Epidermal melanocyte (primary cell): ENCODE results near the gene EYS.
"Not testable (repeated sequence)": the region's sequence is repeated elsewhere in the genome, so short reads cannot be mapped to it uniquely, and the experiment has no call there.

ENCODE experiments used
- DNase-seq: peaks from one replicate; pipeline ENCODE4 v3.0.0; 2011; ENCODE audit warnings: low spot score; ENCODE audit not compliant: insufficient read length

EYS gene

GRCh38 chr6:65637289-65638046, 69.6 kb downstream of the EYS start:
- no peak for DNase-seq

- no peak for DNase-seq
Observed at GRCh38 chr6:65633501-65633900, 73.5 kb downstream of the EYS start.

- DNase-seq: no peak
Observed at GRCh38 chr6:65631711-65632110, 75.3 kb downstream of the EYS start.

- not testable (repeated sequence) for DNase-seq
Observed at GRCh38 chr6:65627434-65627999, 79.5 kb downstream of the EYS start.

GRCh38 chr6:65627015-65627414, 80.0 kb downstream of the EYS start:
- no peak for DNase-seq

- DNase-seq: no peak
Observed at GRCh38 chr6:65623566-65623965, 83.5 kb downstream of the EYS start.

GRCh38 chr6:65610746-65611145, 96.3 kb downstream of the EYS start:
- no peak for DNase-seq

- no peak for DNase-seq
Observed at GRCh38 chr6:65595540-65595939, 111.5 kb downstream of the EYS start.

GRCh38 chr6:65570340-65570739, 136.7 kb downstream of the EYS start:
- DNase-seq: no peak

GRCh38 chr6:65569505-65569904, 137.5 kb downstream of the EYS start:
- DNase-seq: no peak

GRCh38 chr6:65569056-65569455, 138.0 kb downstream of the EYS start:
- not testable (repeated sequence) for DNase-seq

- DNase-seq: no peak
Observed at GRCh38 chr6:65566117-65566516, 140.9 kb downstream of the EYS start.

GRCh38 chr6:65558071-65558470, 149.0 kb downstream of the EYS start:
- DNase-seq: no peak

GRCh38 chr6:65557224-65557623, 149.8 kb downstream of the EYS start:
- DNase-seq: no peak

GRCh38 chr6:65546894-65547293, 160.1 kb downstream of the EYS start:
- no peak for DNase-seq

GRCh38 chr6:65545920-65546319, 161.1 kb downstream of the EYS start:
- no peak for DNase-seq

GRCh38 chr6:65538644-65539043, 168.4 kb downstream of the EYS start:
- no peak for DNase-seq

GRCh38 chr6:65537600-65537999, 169.4 kb downstream of the EYS start:
- DNase-seq: no peak

GRCh38 chr6:65531533-65531932, 175.5 kb downstream of the EYS start:
- DNase-seq: no peak

GRCh38 chr6:65524232-65524631, 182.8 kb downstream of the EYS start:
- no peak for DNase-seq

- DNase-seq: no peak
Observed at GRCh38 chr6:65505736-65506135, 201.3 kb downstream of the EYS start.

- DNase-seq: no peak
Observed at GRCh38 chr6:65501045-65501444, 206.0 kb downstream of the EYS start.

- not testable (repeated sequence) for DNase-seq
Observed at GRCh38 chr6:65483652-65484051, 223.4 kb downstream of the EYS start.
